H9 (cell line): ENCODE data around the gene BUB3. TPM values are rescaled to one million over a fixed set of nuclear protein-coding genes. Genes with fewer than 3 reads are reported as not detected.

Source experiments
- DNase-seq: peaks from one replicate; pipeline ENCODE4 v3.0.0-alpha.2; 2017
- H2AFZ ChIP-seq: one replicate; pipeline ENCODE4 v1.6.1; 2013; ENCODE audit warnings: mild to moderate bottlenecking, low read length, control low read depth, moderate library complexity
- H2AK5ac ChIP-seq: 2 replicates; pipeline ENCODE4 v1.6.1; 2013; ENCODE audit warnings: low read length, control low read depth, mixed read lengths; ENCODE audit not compliant: insufficient read length
- H2BK120ac ChIP-seq: one replicate; pipeline ENCODE4 v1.6.1; 2013; ENCODE audit warnings: low read depth, mild to moderate bottlenecking, low read length, control low read depth, inconsistent platforms; ENCODE audit not compliant: poor library complexity, severe bottlenecking
- H2BK12ac ChIP-seq: 2 replicates; pipeline ENCODE4 v1.6.1; 2013; ENCODE audit warnings: low read length, control low read depth, mixed read lengths, low read depth; ENCODE audit not compliant: insufficient read length
- H2BK15ac ChIP-seq: 2 replicates; pipeline ENCODE4 v1.6.1; 2013; ENCODE audit warnings: low read depth, low read length, control low read depth
- H2BK20ac ChIP-seq: one replicate; pipeline ENCODE4 v1.6.1; 2013; ENCODE audit warnings: low read depth, mild to moderate bottlenecking, low read length, control low read depth, inconsistent platforms; ENCODE audit not compliant: poor library complexity, severe bottlenecking
- H2BK5ac ChIP-seq: 2 replicates; pipeline ENCODE4 v1.6.1; 2013; ENCODE audit warnings: low read length, control low read depth, mixed read lengths; ENCODE audit not compliant: insufficient read length
- H3K14ac ChIP-seq: 2 replicates; pipeline ENCODE4 v1.6.1; 2013; ENCODE audit warnings: low read length, control low read depth; ENCODE audit not compliant: insufficient read depth
- H3K18ac ChIP-seq: 2 replicates; pipeline ENCODE4 v1.6.1; 2013; ENCODE audit warnings: low read depth, mild to moderate bottlenecking, mixed read lengths, low read length, control low read depth; ENCODE audit not compliant: insufficient read length
- H3K23ac ChIP-seq: 2 replicates; pipeline ENCODE4 v1.6.1; 2013; ENCODE audit warnings: low read length, control low read depth, mixed read lengths, low read depth; ENCODE audit not compliant: insufficient read length
- H3K23me2 ChIP-seq: 2 replicates; pipeline ENCODE4 v1.6.1; 2013; ENCODE audit warnings: low read depth, mild to moderate bottlenecking, mixed read lengths, low read length, control low read depth; ENCODE audit not compliant: insufficient read length, poor library complexity, severe bottlenecking
- H3K27ac ChIP-seq: 2 replicates; pipeline ENCODE4 v1.5.1; 2013; ENCODE audit warnings: low read length, control low read depth, mixed read lengths, low read depth; ENCODE audit not compliant: insufficient read length
- H3K27me3 ChIP-seq: 2 replicates; pipeline ENCODE4 v1.6.1; 2013; ENCODE audit warnings: low read length, control low read depth, inconsistent platforms; ENCODE audit not compliant: insufficient read depth
- H3K4ac ChIP-seq: 2 replicates; pipeline ENCODE4 v1.6.1; 2013; ENCODE audit warnings: low read depth, mild to moderate bottlenecking, control low read depth, inconsistent platforms, low read length, moderate library complexity
- H3K4me1 ChIP-seq: 2 replicates; pipeline ENCODE4 v1.6.1; 2013; ENCODE audit warnings: low read length, control low read depth, inconsistent platforms; ENCODE audit not compliant: insufficient read depth
- H3K4me2 ChIP-seq: 2 replicates; pipeline ENCODE4 v1.6.1; 2013; ENCODE audit warnings: low read length, control low read depth, mixed read lengths; ENCODE audit not compliant: insufficient read length, insufficient read depth
- H3K56ac ChIP-seq: 2 replicates; pipeline ENCODE4 v1.6.1; 2013; ENCODE audit warnings: low read depth, mild to moderate bottlenecking, mixed read lengths, low read length, control low read depth; ENCODE audit not compliant: insufficient read length
- H3K79me1 ChIP-seq: 2 replicates; pipeline ENCODE4 v1.6.1; 2013; ENCODE audit warnings: low read depth, mild to moderate bottlenecking, moderate library complexity, low read length, control low read depth, inconsistent platforms; ENCODE audit not compliant: insufficient read depth, poor library complexity, severe bottlenecking
- H3K79me2 ChIP-seq: 2 replicates; pipeline ENCODE4 v1.6.1; 2013; ENCODE audit warnings: low read length, control low read depth, inconsistent platforms; ENCODE audit not compliant: insufficient read depth
- H3K9ac ChIP-seq: 2 replicates; pipeline ENCODE4 v1.6.1; 2013; ENCODE audit warnings: low read length, control low read depth, mixed read lengths; ENCODE audit not compliant: insufficient read length; ENCODE audit errors: extremely low read depth
- H3K9me3 ChIP-seq: one replicate; pipeline ENCODE4 v1.6.1; 2013; ENCODE audit warnings: low read depth, low read length, inconsistent platforms; ENCODE audit not compliant: control insufficient read depth
- H3T11ph ChIP-seq: one replicate; pipeline ENCODE4 v1.6.1; 2013; ENCODE audit warnings: mild to moderate bottlenecking, low read length, control low read depth, inconsistent platforms
- H4K20me1 ChIP-seq: one replicate; pipeline ENCODE4 v1.6.1; 2013; ENCODE audit not compliant: control insufficient read depth, insufficient read length, insufficient read depth
- H4K5ac ChIP-seq: 2 replicates; pipeline ENCODE4 v1.6.1; 2013; ENCODE audit warnings: low read depth, mild to moderate bottlenecking, mixed read lengths, low read length, control low read depth; ENCODE audit not compliant: insufficient read length
- H4K8ac ChIP-seq: replicated peaks from 2 replicates; pipeline ENCODE4 v1.6.1; 2013; ENCODE audit warnings: low read length, control low read depth, mixed read lengths, low read depth; ENCODE audit not compliant: insufficient read length
- H4K91ac ChIP-seq: 2 replicates; pipeline ENCODE4 v1.6.1; 2013; ENCODE audit warnings: low read depth, mild to moderate bottlenecking, moderate library complexity, mixed read lengths, low read length, control low read depth; ENCODE audit not compliant: insufficient read length
- H3K27ac Mint-ChIP-seq, 3 experiments: 2 replicates in 2 of 3; 3 replicates in 1 of 3; pipeline ENCODE4 v1.8.0; 2020 to 2021; ENCODE audit warnings: mixed read lengths in 3 of 3, mild to moderate bottlenecking in 1 of 3, moderate library complexity in 1 of 3
- H3K27me3 Mint-ChIP-seq: 2 replicates; pipeline ENCODE4 v1.8.0; 2021; ENCODE audit warnings: low read depth, mild to moderate bottlenecking, moderate library complexity, mixed read lengths
- H3K36me3 Mint-ChIP-seq, 3 experiments: 2 replicates in 2 of 3; 3 replicates in 1 of 3; pipeline ENCODE4 v1.8.0; 2020 to 2021; ENCODE audit warnings: low read depth in 3 of 3, mixed read lengths in 3 of 3; ENCODE audit not compliant: insufficient read depth in 1 of 3
- H3K4me1 Mint-ChIP-seq, 2 experiments: 2 replicates each; pipeline ENCODE4 v1.8.0; 2020; ENCODE audit warnings: mixed read lengths in 2 of 2
- H3K4me3 Mint-ChIP-seq, 2 experiments: 2 replicates in 1 of 2; 3 replicates in 1 of 2; pipeline ENCODE4 v1.8.0; 2020 to 2021; ENCODE audit warnings: mild to moderate bottlenecking in 2 of 2, mixed read lengths in 2 of 2, moderate library complexity in 1 of 2
- H3K9me3 Mint-ChIP-seq, 2 experiments: 2 replicates in 1 of 2; 3 replicates in 1 of 2; pipeline ENCODE4 v1.8.0; 2020; ENCODE audit warnings: mild to moderate bottlenecking in 2 of 2, mixed read lengths in 2 of 2, moderate library complexity in 1 of 2
- WGBS: extraction: QIAGEN DNeasy Blood & Tissue Kit; methylation state at CpG from one replicate; pipeline ENCODE4 v1.1.7; 2013; ENCODE audit warnings: missing lambda C conversion rate, low lambda C conversion rate, mixed read lengths; ENCODE audit not compliant: insufficient read length; ENCODE audit errors: extremely low coverage; 5-methylcytosine and 5-hydroxymethylcytosine counted together
- total RNA-seq: library from RNA; stranded (reverse); gene quantifications from 2 replicates; pipeline ENCODE4 v1.2.1, GENCODE V29; 2021
- TF ChIP-seq, protein P1 (sequence below): fragments of 200-600 bp; sonication (generic); conservative IDR thresholded peaks from 3 replicates; pipeline ENCODE4 v1.8.0; 2021; ENCODE audit warnings: antibody characterized with exemption, mild to moderate bottlenecking

BUB3 gene
- total RNA-seq, 1 experiment from 2014 or later, result 200 TPM

DNA sequence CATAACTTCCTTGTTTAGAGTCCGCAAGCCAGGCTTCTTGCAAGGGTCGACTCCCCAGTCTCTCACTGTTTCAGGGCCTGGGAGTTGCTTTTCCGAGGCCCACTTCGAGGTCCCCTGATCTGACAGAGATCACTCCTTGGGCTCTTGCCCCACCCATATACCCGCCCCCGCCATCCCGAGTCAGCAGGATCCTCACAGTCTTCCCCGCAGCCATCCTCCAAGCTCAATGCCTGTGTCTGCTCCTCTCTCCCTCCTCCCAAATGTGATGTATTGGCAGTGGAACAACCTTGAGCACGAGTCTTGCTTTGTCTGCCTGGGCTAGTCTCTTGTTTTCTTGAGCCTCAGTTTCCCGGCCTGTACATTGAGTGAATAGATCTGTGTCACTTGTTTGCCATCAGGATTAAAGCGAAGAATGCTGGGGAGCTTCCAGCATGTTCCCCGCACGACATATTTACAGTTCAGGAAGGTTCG is 8.6 kb upstream of the BUB3 start:
- Histone ChIP-seq H2BK120ac (no peak overlapping the region), H2BK15ac (no peak overlapping the region), H4K5ac (no peak overlapping the region), H3K23me2 (peaks cover 17% of the 10 kb centered on the region), H3K23ac (no peak overlapping the region), H2BK5ac (no peak overlapping the region), H3K14ac (no peak overlapping the region), H3K4me2 (peak overlapping the region; percentile 30), H2AK5ac (no peak overlapping the region), H3K79me1 (no peaks in the 10 kb centered on the region), H3K9me3 (no peaks in the 10 kb centered on the region), H3K9ac (no peak overlapping the region), H3T11ph (no peak overlapping the region), H3K56ac (no peak overlapping the region), H4K8ac (no peak overlapping the region), H2BK12ac (no peak overlapping the region), H3K27me3 (peaks cover 90% of the 10 kb centered on the region), H2AFZ (no peak overlapping the region), H2BK20ac (no peak overlapping the region), H4K91ac (no peak overlapping the region), H3K27ac (no peak overlapping the region), H3K4me1 (peaks cover 4% of the 10 kb centered on the region), H3K18ac (no peak overlapping the region), H3K79me2 (no peaks in the 10 kb centered on the region), H4K20me1 (no peaks in the 10 kb centered on the region), H3K4ac (no peak overlapping the region)
- H3K36me3 Mint-ChIP-seq, result peaks cover 0 to 10% (median 0%) of the 10 kb centered on the region in 3 experiments; a peak in 3 of 7 replicates
- peaks cover 32 to 63% of the 10 kb centered on the region in 2 experiments for H3K4me1 Mint-ChIP-seq
- H3K27ac Mint-ChIP-seq, result no peak overlapping the region
- peaks cover 0 to 2% of the 10 kb centered on the region in 2 experiments; a peak in 2 of 5 replicates for H3K9me3 Mint-ChIP-seq
- peaks cover 99% of the 10 kb centered on the region for H3K27me3 Mint-ChIP-seq
- no peak for DNase-seq
- H3K4me3 Mint-ChIP-seq, result peak overlapping the region in 1 of 2 experiments; percentile 72; a peak in 3 of 5 replicates
- TF ChIP-seq, protein P1, sequence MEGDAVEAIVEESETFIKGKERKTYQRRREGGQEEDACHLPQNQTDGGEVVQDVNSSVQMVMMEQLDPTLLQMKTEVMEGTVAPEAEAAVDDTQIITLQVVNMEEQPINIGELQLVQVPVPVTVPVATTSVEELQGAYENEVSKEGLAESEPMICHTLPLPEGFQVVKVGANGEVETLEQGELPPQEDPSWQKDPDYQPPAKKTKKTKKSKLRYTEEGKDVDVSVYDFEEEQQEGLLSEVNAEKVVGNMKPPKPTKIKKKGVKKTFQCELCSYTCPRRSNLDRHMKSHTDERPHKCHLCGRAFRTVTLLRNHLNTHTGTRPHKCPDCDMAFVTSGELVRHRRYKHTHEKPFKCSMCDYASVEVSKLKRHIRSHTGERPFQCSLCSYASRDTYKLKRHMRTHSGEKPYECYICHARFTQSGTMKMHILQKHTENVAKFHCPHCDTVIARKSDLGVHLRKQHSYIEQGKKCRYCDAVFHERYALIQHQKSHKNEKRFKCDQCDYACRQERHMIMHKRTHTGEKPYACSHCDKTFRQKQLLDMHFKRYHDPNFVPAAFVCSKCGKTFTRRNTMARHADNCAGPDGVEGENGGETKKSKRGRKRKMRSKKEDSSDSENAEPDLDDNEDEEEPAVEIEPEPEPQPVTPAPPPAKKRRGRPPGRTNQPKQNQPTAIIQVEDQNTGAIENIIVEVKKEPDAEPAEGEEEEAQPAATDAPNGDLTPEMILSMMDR, result no peak
- no CpG with 5 or more reads among the region's 14 CpGs for WGBS
